A549 (cell line): Measurements from ENCODE around the gene KRT77. TPM values are rescaled to one million over a fixed set of nuclear protein-coding genes. Genes with fewer than 3 reads are reported as not detected.

Experiments
- ATAC-seq, 2 experiments: fragments of 200-7000 bp in 1 of 2; fragments of >200 bp in 1 of 2; cut with Nextera tagmentation in 1 of 2; cut with Tn5 transposase in 1 of 2; 3 replicates each; pipeline versions ENCODE4 v1.8.0 to v1.9.1; 2018 to 2020; ENCODE audit warnings: mild to moderate bottlenecking in 1 of 2, moderate library complexity in 1 of 2
- CTCF ChIA-PET: fragments of 300-600 bp; sonication (Branson Sonifier 250); formaldehyde crosslinking; extraction: SDS; loops from one replicate; lab custom pipeline; 2021; ENCODE audit warnings: antibody characterized with exemption, inconsistent platforms; lab: Yijun Ruan, JAX
- POLR2A ChIA-PET: fragments of 350-600 bp; formaldehyde crosslinking; extraction: SDS; loops from one replicate; lab custom pipeline; 2021; ENCODE audit warnings: antibody characterized with exemption, inconsistent platforms; lab: Yijun Ruan, JAX
- DNase-seq, 2 experiments: peaks; one replicate each; pipeline versions ENCODE4 v3.0.0 to v3.0.0-alpha.2; 2011 to 2016; ENCODE audit warnings: low read depth in 1 of 2, low spot score in 1 of 2
- FAIRE-seq: peaks from 2 replicates; lab custom pipeline; 2011; peaks lifted over from hg19 to GRCh38; lab: Jason Lieb, UNC
- H3K27ac ChIP-seq, 2 experiments: fragments of >200 bp; sonication (Bioruptor Twin); formaldehyde crosslinking; 3 replicates each; pipeline ENCODE4 v1.5.1; 2016 to 2017
- H3K4me1 ChIP-seq: fragments of >200 bp; sonication (Bioruptor Twin); formaldehyde crosslinking; 3 replicates; pipeline ENCODE4 v1.6.1; 2016
- H3K4me2 ChIP-seq: fragments of >200 bp; sonication (Bioruptor Twin); formaldehyde crosslinking; 3 replicates; pipeline ENCODE4 v1.6.1; 2016
- H3K4me3 ChIP-seq: fragments of >200 bp; sonication (Bioruptor Twin); formaldehyde crosslinking; 3 replicates; pipeline ENCODE4 v1.5.1; 2016
- H3K9me3 ChIP-seq: fragments of >200 bp; sonication (Bioruptor Twin); formaldehyde crosslinking; 3 replicates; pipeline ENCODE4 v1.6.1; 2016
- ATOH8 ChIP-seq: fragments of 250-450 bp; sonication (Bioruptor Pico); IDR thresholded peaks from 2 replicates; pipeline ENCODE4 v1.5.0; 2020; ENCODE audit warnings: low read depth, mild to moderate bottlenecking, moderate library complexity
- BCL3 ChIP-seq: fragments of >200 bp; sonication (Bioruptor Twin); formaldehyde crosslinking; IDR thresholded peaks from 3 replicates; pipeline ENCODE4 v1.6.1; 2016
- BHLHE40 ChIP-seq: IDR thresholded peaks from 2 replicates; pipeline ENCODE4 v1.6.1; 2012; ENCODE audit warnings: low read depth, low read length, inconsistent platforms
- CEBPB ChIP-seq, 2 experiments: fragments of >200 bp in 1 of 2; sonication (Bioruptor Twin) in 1 of 2; formaldehyde crosslinking in 1 of 2; IDR thresholded peaks; 2 replicates each; pipeline ENCODE4 v1.6.1; 2012 to 2016
- CTCF ChIP-seq: fragments of >200 bp; sonication (Bioruptor Twin); formaldehyde crosslinking; IDR thresholded peaks from 3 replicates; pipeline ENCODE4 v1.5.1; 2016
- E2F6 ChIP-seq: IDR thresholded peaks from 2 replicates; pipeline ENCODE4 v1.6.1; 2012; ENCODE audit warnings: low read depth, borderline replicate concordance
- EHMT2 ChIP-seq: fragments of 200-600 bp; sonication (generic); IDR thresholded peaks from 2 replicates; pipeline ENCODE4 v1.6.1; 2016; ENCODE audit warnings: antibody characterized with exemption, low read depth, mild to moderate bottlenecking, moderate library complexity
- EP300 ChIP-seq, 2 experiments: fragments of >200 bp; sonication (Bioruptor Twin); formaldehyde crosslinking; IDR thresholded peaks; 2 replicates in 1 of 2; 3 replicates in 1 of 2; pipeline ENCODE4 v1.6.1; 2016 to 2017
- HMGXB4 ChIP-seq: fragments of 250-450 bp; sonication (Bioruptor Pico); IDR thresholded peaks from 2 replicates; pipeline ENCODE4 v1.5.0; 2021; ENCODE audit warnings: mild to moderate bottlenecking, moderate library complexity, borderline replicate concordance
- JUN ChIP-seq, 2 experiments: fragments of >200 bp; sonication (Bioruptor Twin); formaldehyde crosslinking; IDR thresholded peaks; 2 replicates in 1 of 2; 3 replicates in 1 of 2; pipeline ENCODE4 v1.6.1; 2016 to 2017
- JUNB ChIP-seq: fragments of >200 bp; sonication (Bioruptor Twin); formaldehyde crosslinking; IDR thresholded peaks from 2 replicates; pipeline ENCODE4 v1.6.1; 2016
- KDM1A ChIP-seq: fragments of 200-600 bp; sonication (generic); IDR thresholded peaks from 2 replicates; pipeline ENCODE4 v1.6.1; 2016; ENCODE audit warnings: low read depth, mild to moderate bottlenecking
- NFE2L2 ChIP-seq: fragments of 150-350 bp; conservative IDR thresholded peaks from 2 replicates; pipeline ENCODE4 v1.6.1; 2014; ENCODE audit warnings: low read length
- POLR2A ChIP-seq: IDR thresholded peaks from 2 replicates; pipeline ENCODE4 v1.6.1; 2012; ENCODE audit warnings: mild to moderate bottlenecking, low read length
- POLR2AphosphoS2 ChIP-seq: conservative IDR thresholded peaks from 2 replicates; pipeline ENCODE4 v1.6.1; 2012; ENCODE audit warnings: low read length, improper control_type of control experiment, inconsistent platforms
- RAD21 ChIP-seq, 2 experiments: fragments of >200 bp in 1 of 2; sonication (Bioruptor Twin) in 1 of 2; formaldehyde crosslinking in 1 of 2; IDR thresholded peaks in 1 of 2; conservative IDR thresholded peaks in 1 of 2; 2 replicates in 1 of 2; 3 replicates in 1 of 2; pipeline ENCODE4 v1.6.1; 2012 to 2018; ENCODE audit warnings: inconsistent platforms in 1 of 2
- RCOR1 ChIP-seq: fragments of 150-350 bp; IDR thresholded peaks from 2 replicates; pipeline ENCODE4 v1.6.1; 2014; ENCODE audit warnings: antibody characterized with exemption, low read length, low read depth
- REST ChIP-seq: fragments of 200-600 bp; sonication (generic); IDR thresholded peaks from 2 replicates; pipeline ENCODE4 v1.6.1; 2016; ENCODE audit warnings: antibody characterized with exemption, mild to moderate bottlenecking, moderate library complexity
- ZSCAN20 ChIP-seq: fragments of 250-450 bp; sonication (Bioruptor Pico); IDR thresholded peaks from 2 replicates; pipeline ENCODE4 v1.8.0; 2022; ENCODE audit warnings: mild to moderate bottlenecking, moderate library complexity
- WGBS: methylation state at CpG from one replicate; pipeline ENCODE4 v1.1.6; 2017; ENCODE audit errors: missing lambda C conversion rate; 5-methylcytosine and 5-hydroxymethylcytosine counted together
- polyA plus RNA-seq, 4 experiments: library from polyadenylated mRNA; depleted of rRNA in 3 of 4; stranded (reverse); fragments of >200 nt; fragmentation: RNase III in 1 of 4; extraction: RNeasy Plus Mini Kit Qiagen cat#74134 plus additional on column Dnase treatment in 1 of 4; gene quantifications; 2 replicates in 3 of 4; 3 replicates in 1 of 4; pipeline ENCODE4 v1.2.3, GENCODE V29; 2011 to 2017

KRT77 gene
- polyA plus RNA-seq, 2 of the 4 experiments (the other 2 are of a cell fraction), result 0.03 TPM; not detected in 1

GRCh38 chr12:52724384-52724783 is 21.1 kb upstream of the KRT77 start:
- Histone ChIP-seq H3K4me3 (no peak overlapping the region), H3K27ac (no peak overlapping the region), H3K9me3 (no peaks in the 10 kb centered on the region)
- POLR2A ChIA-PET, result no interaction called here
- DNase-seq, result no peak
- no peak for TF ChIP-seq RCOR1
- TF ChIP-seq EP300 (IDR thresholded peaks at IDR 0.05), result no peak
- TF ChIP-seq, all 56 proteins: peak for 0
- Histone ChIP-seq H3K4me1 (peaks cover 9% of the 10 kb centered on the region; the same call in 2 of the 3 replicates), H3K4me2 (no peak overlapping the region)
- 69% methylated on average over 2 of the region's 3 CpGs for WGBS
- CTCF ChIA-PET, result interaction anchor here (1.5 kb wide), 1 partner anchor 10 kb away, joined by 5 read pairs; no protein-coding TSS in a partner anchor
- FAIRE-seq (no peak), ATAC-seq (no peak)

GRCh38 chr12:52722680-52723079 is 19.4 kb upstream of the KRT77 start:
- no peak for FAIRE-seq
- 58% methylated on average over 2 of the region's 2 CpGs for WGBS
- ATAC-seq, result no peak
- POLR2A ChIA-PET, result no interaction called here
- H3K27ac ChIP-seq, result no peak overlapping the region
- CTCF ChIA-PET, result interaction anchor here (1.2 to 1.3 kb wide), 2 partner anchors 12 to 16 kb away, joined by 3 to 4 read pairs; no protein-coding TSS in a partner anchor
- no peak for TF ChIP-seq CEBPB (IDR thresholded peaks at IDR 0.05)
- no peak for TF ChIP-seq POLR2AphosphoS2
- no peak for TF ChIP-seq HMGXB4 (CRISPR knock-in tag)
- no peak for TF ChIP-seq CTCF
- no peak for TF ChIP-seq POLR2A
- no peak for TF ChIP-seq RAD21 (conservative IDR thresholded peaks at IDR 0.05 in 1 of 2, IDR thresholded peaks at IDR 0.05 in 1 of 2)
- TF ChIP-seq BHLHE40, result no peak
- no peak for TF ChIP-seq BCL3
- no peak for TF ChIP-seq ZSCAN20 (CRISPR knock-in tag)
- TF ChIP-seq KDM1A, result no peak
- no peak for TF ChIP-seq ATOH8 (CRISPR knock-in tag)
- no peak for TF ChIP-seq REST
- no peak for TF ChIP-seq NFE2L2
- TF ChIP-seq JUNB, result no peak
- TF ChIP-seq EHMT2, result no peak
- no peak for TF ChIP-seq EP300 (IDR thresholded peaks at IDR 0.05)
- no peak for TF ChIP-seq JUN (IDR thresholded peaks at IDR 0.05)
- no peak for TF ChIP-seq E2F6
- TF ChIP-seq, all 56 proteins: peak for 0
- Histone ChIP-seq H3K4me1 (peaks cover 9% of the 10 kb centered on the region; the same call in 2 of the 3 replicates), H3K4me2 (no peak overlapping the region), H3K9me3 (no peaks in the 10 kb centered on the region), H3K4me3 (no peak overlapping the region)
- no peak for DNase-seq
